GM18505 (cell line): ENCODE results near the gene ZBTB1.
A peak's percentile ranks its signal among the peaks of the same experiment; 100 is the strongest.

Experiments used
- ATAC-seq: cut with Tn5 transposase; IDR thresholded peaks from one replicate; pipeline ENCODE4 v1.9.1; 2021; ENCODE audit not compliant: unreplicated experiment
- POLR2A ChIP-seq: IDR thresholded peaks from 4 replicates; pipeline ENCODE4 v1.6.1; 2011; ENCODE audit warnings: borderline replicate concordance; ENCODE audit not compliant: insufficient read depth, insufficient read length; ENCODE audit errors: extremely low read depth

The ZBTB1 gene

GRCh38 chr14:64522591-64523355 lies 18.2 kb downstream of the ZBTB1 start:
- ATAC-seq = no peak
- TF ChIP-seq POLR2A = no peak

- no peak for ATAC-seq
Measured at GRCh38 chr14:64525354-64525753, 20.8 kb downstream of the ZBTB1 start.

GRCh38 chr14:64531567-64531966 lies 27.0 kb downstream of the ZBTB1 start:
- no peak for TF ChIP-seq POLR2A

More at GRCh38 chr14:64525354-64525753, 20.8 kb downstream of the ZBTB1 start:
- TF ChIP-seq POLR2A = no peak

DNA sequence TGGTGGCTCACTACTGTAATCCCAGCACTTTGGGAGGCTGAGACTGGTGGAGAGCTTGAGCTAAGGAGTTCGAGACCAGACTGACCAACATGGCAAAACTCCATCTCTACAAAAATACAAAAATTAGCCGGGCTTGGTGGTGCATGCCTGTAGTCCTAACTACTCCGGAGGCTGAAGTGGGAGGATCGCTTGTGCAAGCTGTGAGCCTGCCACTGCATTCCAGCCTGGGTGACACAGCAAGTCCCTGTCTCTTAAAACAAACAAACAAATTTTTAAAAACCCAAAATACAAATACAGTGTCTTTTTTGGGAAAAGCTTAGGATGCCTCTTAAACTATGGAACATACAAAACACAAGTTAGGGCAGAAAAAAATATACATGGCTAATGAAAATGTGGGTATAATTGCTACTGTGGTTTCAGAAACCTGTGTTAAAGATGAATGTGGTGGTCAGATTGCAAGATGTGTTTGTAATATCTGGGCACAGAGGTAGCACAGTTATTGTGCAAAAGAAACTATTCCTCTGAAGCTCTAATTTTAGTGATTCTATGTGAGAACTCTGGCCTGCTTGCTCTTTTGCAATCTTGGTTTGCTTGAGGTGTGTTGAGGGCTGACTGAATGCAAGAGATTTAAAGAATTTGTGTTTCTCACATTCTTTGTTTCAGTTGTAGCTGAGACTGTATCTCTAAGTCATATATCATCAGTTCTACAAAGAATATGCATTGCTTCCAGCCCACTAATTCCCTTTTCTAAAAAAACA lies 32.1 kb downstream of the ZBTB1 start:
- no peak for TF ChIP-seq POLR2A
- ATAC-seq = no peak

More at GRCh38 chr14:64531567-64531966, 27.0 kb downstream of the ZBTB1 start:
- no peak for ATAC-seq

DNA sequence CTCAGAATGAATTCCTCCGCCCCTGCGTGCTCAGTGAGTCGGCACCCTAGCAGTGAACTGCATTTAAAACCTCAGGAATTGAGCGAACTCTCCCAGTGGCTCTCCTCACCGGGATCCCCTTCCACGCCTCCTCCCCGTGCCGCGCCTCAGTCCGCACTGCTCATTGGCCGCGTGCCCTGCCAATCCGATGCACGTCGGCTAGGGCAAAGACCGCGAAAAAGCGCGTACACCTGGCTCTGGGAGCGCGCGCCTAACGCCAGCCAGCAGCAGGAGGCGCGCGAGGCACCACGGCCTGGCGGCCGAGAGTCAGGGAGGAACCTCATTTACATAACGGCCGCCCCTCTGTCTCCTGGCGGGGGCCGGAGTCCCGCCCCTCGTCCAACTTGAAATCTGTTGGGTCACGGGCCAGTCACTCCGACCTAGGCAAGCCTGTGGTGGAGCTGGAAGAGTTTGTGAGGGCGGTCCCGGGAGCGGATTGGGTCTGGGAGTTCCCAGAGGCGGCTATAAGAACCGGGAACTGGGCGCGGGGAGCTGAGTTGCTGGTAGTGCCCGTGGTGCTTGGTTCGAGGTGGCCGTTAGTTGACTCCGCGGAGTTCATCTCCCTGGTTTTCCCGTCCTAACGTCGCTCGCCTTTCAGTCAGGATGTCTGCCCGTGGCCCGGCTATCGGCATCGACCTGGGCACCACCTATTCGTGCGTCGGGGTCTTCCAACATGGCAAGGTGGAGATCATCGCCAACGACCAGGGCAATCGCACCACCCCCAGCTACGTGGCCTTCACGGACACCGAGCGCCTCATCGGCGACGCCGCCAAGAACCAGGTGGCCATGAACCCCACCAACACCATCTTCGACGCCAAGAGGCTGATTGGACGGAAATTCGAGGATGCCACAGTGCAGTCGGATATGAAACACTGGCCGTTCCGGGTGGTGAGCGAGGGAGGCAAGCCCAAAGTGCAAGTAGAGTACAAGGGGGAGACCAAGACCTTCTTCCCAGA lies 35.9 kb downstream of the ZBTB1 start, which contains the start of gene HSPA2:
Gene HSPA2 (plus strand): TSS at position 534 of the 995 bp plus-strand sequence. CDS start 109 bp downstream, at position 643.
- peak; percentile 89 for TF ChIP-seq POLR2A
- ATAC-seq = peak; percentile 94

DNA sequence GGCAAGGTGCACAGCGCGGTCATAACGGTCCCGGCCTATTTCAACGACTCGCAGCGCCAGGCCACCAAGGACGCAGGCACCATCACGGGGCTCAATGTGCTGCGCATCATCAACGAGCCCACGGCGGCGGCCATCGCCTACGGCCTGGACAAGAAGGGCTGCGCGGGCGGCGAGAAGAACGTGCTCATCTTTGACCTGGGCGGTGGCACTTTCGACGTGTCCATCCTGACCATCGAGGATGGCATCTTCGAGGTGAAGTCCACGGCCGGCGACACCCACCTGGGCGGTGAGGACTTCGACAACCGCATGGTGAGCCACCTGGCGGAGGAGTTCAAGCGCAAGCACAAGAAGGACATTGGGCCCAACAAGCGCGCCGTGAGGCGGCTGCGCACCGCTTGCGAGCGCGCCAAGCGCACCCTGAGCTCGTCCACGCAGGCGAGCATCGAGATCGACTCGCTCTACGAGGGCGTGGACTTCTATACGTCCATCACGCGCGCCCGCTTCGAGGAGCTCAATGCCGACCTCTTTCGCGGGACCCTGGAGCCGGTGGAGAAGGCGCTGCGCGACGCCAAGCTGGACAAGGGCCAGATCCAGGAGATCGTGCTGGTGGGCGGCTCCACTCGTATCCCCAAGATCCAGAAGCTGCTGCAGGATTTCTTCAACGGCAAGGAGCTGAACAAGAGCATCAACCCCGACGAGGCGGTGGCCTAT lies 36.8 kb downstream of the ZBTB1 start:
- no peak for TF ChIP-seq POLR2A
- no peak for ATAC-seq

DNA sequence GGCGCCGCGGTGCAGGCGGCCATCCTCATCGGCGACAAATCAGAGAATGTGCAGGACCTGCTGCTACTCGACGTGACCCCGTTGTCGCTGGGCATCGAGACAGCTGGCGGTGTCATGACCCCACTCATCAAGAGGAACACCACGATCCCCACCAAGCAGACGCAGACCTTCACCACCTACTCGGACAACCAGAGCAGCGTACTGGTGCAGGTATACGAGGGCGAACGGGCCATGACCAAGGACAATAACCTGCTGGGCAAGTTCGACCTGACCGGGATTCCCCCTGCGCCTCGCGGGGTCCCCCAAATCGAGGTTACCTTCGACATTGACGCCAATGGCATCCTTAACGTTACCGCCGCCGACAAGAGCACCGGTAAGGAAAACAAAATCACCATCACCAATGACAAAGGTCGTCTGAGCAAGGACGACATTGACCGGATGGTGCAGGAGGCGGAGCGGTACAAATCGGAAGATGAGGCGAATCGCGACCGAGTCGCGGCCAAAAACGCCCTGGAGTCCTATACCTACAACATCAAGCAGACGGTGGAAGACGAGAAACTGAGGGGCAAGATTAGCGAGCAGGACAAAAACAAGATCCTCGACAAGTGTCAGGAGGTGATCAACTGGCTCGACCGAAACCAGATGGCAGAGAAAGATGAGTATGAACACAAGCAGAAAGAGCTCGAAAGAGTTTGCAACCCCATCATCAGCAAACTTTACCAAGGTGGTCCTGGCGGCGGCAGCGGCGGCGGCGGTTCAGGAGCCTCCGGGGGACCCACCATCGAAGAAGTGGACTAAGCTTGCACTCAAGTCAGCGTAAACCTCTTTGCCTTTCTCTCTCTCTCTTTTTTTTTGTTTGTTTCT lies 37.6 kb downstream of the ZBTB1 start:
- ATAC-seq = no peak

DNA sequence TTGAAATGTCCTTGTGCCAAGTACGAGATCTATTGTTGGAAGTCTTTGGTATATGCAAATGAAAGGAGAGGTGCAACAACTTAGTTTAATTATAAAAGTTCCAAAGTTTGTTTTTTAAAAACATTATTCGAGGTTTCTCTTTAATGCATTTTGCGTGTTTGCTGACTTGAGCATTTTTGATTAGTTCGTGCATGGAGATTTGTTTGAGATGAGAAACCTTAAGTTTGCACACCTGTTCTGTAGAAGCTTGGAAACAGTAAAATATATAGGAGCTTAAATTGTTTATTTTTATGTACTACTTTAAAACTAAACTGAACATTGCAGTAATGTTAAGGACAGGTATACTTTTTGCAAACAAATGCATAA lies 38.2 kb downstream of the ZBTB1 start:
- no peak for TF ChIP-seq POLR2A
- no peak for ATAC-seq

More for the DNA sequence above, 37.6 kb downstream of the ZBTB1 start:
- no peak for TF ChIP-seq POLR2A

DNA sequence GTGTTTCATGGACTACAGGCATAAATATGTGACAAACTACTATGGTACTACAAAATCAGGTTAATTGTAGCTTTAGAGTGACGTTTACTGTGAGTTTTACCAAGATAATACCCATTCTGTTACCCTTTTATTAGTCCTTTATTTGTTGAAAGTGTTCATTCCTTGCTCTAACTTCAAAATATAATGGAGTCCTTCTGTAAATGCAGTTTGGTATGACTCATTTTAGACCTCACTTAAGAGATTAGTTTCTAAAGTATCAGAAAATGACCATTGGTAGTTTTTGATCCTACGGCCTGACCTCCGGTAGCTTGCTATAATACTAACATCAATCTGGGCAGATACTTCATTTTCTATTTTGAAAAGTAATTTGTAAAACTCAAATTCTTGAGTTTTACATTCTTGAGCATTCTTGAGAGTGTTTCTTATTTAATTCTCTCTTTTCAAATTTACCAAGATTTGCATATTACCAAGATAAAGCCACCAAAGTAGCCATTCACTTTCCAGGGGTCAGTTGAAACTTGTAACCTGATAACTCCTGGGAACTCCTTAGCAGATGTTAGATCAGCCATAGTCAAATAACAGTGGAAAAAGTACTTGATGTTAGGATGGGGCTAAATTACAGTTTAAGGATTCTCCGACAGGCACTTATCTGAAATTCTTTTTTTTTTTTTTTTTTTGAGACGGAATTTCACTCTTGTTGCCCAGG lies 40.2 kb downstream of the ZBTB1 start:
- ATAC-seq = no peak
- TF ChIP-seq POLR2A = no peak

GRCh38 chr14:64549016-64549415 lies 44.4 kb downstream of the ZBTB1 start:
- TF ChIP-seq POLR2A = no peak
- no peak for ATAC-seq
